Stimulated activated CD8-positive, alpha-beta memory T cell treated with anti-CD3 and anti-CD28 coated beads, Interleukin-2, amount 100 ng/mL, for 48 hours (primary cell): ENCODE measurements around the gene SLC17A7.
A peak's percentile ranks its signal among the peaks of the same experiment; 100 is the strongest.
"Not testable (repeated sequence)": the region's sequence is repeated elsewhere in the genome, so short reads cannot be mapped to it uniquely, and the experiment has no call there.

Experiments
- DNase-seq, 2 donors: peaks; one replicate each; pipeline ENCODE4 v3.0.0-alpha.2; 2020; ENCODE audit warnings: low read depth in 2 of 2

SLC17A7 gene

DNA sequence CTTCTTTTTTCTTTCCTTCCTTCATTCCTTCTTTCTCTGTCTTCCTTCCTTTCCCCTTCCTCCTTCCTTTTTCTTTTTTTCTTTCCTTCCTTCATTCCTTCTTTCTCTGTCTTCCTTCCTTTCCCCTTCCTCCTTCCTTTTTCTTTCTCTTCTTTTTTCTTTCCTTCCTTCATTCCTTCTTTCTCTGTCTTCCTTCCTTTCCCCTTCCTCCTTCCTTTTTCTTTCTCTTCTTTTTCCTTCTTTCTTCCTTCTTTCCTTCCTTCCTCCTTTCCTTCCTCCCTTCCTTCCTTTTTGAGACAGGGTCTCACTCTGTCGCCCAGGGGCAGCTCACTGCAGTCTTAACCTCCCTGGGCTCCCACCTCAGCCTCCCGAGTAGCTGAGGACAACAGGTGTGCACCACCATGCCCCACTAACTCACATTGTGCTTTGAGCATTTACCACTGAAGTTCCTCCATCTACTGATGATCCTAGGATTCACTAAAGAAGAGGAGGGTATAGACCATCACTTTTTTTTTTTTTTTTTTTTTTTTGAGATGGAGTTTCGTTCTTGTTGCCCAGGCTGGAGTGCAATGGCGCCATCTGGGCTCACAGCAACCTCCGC, 2.9 kb upstream of the SLC17A7 start:
- DNase-seq: not testable (repeated sequence)

DNA sequence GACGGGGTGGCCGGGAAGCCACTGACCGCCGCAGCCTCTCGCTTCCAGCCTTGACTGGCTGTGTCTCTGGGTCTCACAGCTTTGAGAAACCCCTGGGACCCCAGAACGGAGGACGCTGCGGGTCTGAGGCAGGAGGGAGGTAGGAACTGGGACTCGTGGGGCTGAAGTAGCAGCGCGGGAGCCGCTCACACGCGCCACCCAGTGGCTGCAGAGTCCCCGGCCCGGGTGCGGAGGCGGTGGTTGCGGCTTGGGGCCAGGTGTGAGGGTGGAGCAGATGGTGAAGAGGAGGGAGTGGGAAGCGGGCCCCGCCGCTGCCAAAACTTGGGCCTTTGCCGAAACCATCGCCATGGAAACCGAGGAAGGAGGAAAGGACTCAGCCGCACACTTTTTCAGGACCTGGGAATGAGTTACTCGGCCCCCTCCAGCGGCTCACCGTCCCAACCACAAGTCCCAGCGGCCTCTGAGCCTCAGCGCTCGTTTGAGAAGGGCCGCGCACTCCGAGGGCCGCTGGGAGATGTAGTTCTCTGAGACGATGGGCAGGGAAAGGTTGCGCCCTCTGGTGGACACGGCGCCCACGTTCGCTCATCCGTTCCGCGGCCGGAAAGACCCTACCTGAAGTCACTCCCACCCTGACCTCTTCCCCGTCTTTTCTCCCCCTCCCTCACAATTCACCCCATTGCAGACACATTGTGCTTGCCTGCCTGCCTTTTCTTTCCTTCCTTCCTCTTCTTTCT, 2.2 kb upstream of the SLC17A7 start:
- peak; percentile 91 for DNase-seq

DNA sequence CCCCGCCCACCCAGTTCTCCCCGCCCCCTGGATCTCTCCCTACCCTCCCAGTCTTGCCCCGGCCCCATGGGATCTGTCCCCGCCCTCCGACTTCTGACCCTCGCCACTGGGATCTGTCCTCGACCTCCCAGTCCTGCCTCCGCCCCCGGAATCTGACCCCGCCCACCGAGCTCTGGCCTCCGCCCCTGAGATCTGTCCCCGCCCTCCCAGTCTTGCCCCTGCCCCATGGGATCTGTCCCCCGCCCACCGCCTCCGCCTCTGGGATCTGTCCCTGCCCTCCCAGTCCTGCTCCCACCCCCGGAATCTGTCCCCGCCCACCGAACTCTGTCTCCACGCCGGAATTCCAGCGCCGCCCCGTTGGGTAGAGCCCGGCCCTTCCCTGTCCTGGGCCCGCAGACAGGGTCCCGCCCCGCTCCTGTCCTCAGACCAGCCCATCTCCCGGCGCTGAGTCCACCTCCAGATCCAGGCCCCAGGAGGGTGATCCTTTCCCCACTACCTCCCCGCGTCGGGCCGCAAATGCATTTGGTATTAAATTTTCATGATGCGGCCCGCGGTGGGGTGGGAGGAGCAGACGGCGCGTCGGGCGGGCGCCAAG, 1.5 kb upstream of the SLC17A7 start:
- DNase-seq: peak; percentile 50 to 71

DNA sequence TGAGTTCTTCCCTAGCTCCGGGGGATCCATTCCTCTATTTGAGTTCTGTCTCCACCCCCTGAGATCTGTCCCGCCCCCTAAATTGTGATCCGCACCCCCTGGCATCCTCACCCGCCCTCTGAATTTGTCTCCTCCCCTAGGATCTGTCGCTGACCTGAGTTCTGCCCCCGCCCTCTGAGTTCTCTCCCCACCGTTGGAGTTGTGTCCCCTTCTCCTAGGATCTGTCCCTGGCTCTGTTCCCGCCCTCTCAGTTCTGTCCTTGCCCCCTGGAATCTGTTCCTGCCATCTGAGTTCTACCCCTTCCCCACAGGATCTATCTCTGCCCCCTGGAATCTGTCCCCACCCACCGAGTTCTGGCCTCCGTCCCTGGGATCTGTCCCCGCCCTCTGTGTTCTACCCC, 1.0 kb upstream of the SLC17A7 start:
- no peak for DNase-seq

DNA sequence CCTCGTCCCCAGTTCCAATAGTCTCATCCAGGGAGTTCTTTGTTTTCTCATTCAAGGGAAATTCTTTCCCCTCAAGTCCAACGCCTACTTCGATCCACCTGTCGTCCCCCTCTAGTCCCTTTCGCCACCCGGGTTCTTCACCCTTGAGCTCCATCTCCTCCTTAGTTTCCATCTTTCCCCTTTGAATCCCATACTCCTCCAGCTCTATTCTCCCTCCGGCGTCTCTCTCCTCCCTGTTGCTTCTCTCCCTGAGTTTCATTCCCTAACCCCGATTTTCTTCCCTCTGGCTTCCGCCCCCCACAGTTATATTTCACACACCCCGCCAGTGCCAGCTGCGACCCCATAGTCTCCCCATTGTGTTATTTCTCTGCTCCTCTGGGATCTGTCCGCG, 628 bp upstream of the SLC17A7 start:
- DNase-seq: no peak

DNA sequence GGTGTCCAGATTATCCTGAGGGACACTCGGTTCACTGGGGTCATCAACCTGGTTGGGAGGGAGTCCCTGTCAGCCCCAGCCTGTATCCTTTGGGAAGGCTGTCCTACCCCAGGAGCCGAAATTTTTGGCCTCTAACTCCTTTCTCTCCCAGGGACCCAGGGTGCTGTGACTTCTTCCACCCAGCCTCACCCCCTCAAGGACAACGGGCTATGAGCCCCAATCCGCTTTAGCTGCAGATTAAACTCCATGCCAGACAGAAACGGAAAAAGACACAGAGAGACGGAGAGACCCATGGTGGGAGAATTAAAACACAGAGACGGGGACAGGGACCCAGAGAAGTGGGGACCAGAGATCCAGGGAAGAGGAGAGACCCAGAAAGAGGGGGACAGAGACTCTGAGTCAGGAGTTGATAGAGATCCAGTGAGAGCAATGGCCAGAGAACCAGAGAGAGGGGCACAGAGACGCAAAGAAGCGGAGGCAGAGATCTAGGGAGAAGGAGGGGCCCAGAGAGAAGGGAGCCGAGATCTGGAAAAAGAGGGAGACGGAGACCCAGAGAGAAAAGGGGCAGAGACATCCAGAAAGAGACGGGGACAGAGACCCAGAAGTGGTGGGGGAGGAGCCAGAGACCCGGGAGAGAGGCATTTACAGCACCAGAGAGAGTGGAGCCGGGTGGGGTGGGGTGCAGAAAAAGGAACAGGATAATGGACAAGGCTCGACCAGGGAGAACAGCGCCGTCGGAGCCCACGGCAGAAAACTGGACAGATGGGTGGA, 703 bp downstream of the SLC17A7 start:
- no peak for DNase-seq

DNA sequence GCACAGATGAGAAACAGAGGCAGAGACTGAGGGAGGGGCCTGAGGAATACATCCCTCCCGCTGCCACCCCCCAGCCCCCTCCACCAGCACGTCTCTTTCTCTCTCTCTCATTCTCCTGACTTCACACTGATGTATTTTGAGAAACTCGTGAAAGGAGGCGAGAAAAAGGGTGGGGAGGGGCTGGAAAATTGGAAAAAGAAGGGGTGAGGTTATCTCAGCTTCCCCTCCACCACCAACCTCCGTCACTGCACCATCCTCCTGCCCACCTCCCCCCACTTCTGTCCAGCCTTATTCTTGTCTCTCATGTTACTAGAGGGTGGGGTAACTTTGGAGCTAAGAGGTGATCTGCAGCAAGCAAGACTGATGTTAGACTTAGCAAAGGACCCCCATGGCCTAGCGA, 1.5 kb downstream of the SLC17A7 start:
- DNase-seq: no peak

DNA sequence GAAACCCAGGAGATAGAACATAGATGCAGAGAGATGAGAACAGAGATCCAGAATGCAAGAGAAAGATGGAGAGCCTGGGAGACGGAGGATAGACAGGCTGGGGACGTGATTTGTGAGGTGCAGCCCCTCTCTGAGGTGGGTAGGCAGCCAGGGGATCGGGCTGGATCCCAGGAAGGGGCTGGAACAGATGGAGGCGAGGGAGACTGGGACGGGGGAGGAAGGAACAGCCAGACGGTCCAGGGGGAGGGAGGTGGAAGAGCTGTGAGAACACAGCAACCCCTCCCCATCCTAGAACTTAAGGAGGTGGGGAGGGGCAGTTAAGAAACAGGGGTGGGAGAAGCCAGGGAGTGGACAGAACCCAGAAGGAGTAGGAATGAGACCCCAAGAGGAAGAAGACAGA, 3.1 kb downstream of the SLC17A7 start:
- no peak for DNase-seq

DNA sequence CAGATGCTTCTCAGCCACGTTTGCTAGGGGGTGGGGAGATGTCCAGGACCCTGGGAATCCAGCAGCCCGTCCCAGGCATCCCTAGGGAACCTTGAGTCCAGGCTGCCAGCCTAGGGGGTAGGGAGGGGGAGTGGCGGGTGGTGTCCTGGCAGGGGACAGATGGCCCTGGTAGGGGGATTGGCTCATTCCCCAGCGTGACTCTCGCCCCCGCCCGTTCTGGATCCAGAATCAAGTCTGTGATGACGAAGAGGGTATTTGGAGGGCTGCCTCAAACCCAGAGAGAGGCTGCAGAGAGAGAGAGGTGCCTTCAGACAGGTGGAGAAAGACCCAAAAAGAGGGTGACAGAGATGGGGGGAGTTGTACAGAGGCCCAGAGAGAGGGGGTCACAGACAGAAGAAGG, 4.1 kb downstream of the SLC17A7 start:
- DNase-seq: no peak

DNA sequence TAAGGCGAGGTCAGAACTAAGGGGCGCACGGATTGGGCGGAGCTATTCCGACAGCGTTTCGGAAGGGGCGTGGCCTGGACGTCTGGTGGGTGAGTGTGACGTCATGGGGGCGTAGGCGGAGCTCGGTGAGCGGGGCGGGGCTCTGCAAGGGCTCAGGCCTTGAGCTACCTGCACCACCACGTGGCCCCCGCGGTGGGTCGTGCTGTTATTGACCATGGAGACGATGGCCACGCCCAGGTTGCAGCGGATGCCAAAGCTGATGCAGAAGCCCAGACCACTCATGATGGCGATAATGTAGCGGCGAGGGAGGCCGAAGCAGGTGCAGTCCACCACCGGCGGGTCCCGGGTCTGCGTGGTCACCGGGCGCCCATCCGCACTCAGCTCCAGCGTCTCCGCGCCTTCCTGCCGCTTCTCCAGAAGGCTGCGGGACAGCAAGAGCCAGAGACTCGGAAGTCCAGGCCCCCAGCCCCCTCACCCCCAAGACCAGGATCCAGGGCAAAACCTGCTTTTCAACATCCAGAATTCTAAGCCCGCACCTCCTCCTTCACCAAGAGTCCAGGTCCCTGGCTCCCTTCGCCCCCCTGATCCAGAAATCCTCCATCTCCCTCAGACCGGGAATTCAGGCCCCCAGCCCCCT, 4.8 kb downstream of the SLC17A7 start:
- DNase-seq: peak; percentile 57 to 75

DNA sequence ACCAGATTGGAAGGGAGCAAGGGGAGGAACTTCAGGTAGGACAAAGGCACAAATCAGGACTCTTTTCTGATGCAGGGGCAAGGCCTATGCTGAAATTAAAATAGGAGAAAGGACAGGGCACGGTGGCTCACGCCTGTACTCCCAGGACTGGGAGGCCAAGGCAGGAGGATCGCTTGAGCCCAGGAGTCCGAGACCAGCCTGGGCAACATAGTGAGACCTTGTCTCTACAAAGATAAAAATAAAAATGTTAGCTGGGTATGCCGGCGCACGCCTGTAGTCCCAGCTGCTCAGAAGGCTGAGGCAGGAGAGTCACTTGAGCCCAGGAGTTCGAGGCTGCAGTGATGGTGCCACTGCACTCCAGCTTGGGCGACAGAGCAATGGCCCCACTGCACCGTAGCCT, 5.7 kb downstream of the SLC17A7 start:
- no peak for DNase-seq

DNA sequence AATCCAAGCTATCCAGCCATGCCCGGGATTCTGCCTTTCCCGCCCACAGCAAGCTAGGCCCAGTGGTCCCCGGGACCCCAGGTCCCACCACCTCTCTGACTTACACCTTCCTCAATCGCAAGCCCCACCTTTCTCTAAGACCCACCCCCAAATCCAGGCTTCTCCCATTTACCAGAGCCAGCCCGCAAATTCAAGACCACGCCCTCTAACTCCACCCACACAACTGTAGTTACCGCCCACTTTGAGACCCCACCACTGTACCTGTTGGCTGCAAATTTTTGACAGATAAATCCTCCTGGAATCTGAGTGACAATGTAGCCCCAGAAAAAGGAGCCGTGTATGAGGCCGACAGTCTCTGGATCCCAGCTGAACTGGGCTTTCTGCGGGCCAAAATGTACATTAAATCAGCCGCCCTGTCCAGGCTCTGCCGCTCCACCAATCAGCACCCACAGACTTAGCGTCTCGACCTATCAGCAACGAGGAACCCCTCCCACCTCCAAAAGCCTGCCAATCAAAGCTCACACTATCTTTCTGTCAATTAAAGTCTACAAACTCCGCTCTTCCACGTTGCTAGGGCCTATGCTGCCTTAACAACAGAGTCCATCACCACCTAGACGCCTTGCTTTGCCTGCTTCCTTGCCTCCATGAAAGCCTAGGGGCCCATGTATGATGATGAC, 6.3 kb downstream of the SLC17A7 start:
- DNase-seq: no peak

DNA sequence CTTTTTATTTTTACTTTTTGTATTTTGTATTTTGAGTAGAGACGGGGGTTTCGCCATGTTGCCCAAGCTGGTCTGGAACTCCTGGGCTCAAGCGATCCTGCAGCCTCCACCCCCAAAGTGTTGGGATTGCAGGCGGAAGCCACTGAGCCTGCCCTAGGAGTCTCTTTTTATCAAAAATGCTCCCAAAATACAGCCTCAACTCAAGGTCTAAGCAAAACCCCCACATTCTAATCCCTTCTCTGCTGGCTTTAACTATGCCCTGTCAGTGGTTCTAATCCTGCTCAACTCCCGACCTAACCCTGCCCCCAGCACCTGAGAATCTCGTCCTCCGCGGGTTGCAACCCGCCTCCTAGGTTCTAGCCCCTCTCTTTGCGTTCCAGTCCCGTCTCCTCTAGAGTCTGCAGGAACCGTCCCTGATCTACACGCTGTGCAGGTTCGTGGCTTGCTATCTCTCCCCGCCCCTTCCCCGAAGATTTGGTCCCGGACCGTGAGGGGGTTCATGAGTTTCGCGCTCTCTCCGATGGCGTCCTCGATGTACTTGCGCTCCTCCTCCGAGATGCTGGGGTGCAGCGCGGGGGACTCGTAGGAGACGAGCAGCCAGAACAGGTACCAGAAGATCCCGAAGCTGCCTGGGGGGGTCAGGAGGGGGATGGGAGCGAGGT, 8.0 kb downstream of the SLC17A7 start:
- no peak for DNase-seq

DNA sequence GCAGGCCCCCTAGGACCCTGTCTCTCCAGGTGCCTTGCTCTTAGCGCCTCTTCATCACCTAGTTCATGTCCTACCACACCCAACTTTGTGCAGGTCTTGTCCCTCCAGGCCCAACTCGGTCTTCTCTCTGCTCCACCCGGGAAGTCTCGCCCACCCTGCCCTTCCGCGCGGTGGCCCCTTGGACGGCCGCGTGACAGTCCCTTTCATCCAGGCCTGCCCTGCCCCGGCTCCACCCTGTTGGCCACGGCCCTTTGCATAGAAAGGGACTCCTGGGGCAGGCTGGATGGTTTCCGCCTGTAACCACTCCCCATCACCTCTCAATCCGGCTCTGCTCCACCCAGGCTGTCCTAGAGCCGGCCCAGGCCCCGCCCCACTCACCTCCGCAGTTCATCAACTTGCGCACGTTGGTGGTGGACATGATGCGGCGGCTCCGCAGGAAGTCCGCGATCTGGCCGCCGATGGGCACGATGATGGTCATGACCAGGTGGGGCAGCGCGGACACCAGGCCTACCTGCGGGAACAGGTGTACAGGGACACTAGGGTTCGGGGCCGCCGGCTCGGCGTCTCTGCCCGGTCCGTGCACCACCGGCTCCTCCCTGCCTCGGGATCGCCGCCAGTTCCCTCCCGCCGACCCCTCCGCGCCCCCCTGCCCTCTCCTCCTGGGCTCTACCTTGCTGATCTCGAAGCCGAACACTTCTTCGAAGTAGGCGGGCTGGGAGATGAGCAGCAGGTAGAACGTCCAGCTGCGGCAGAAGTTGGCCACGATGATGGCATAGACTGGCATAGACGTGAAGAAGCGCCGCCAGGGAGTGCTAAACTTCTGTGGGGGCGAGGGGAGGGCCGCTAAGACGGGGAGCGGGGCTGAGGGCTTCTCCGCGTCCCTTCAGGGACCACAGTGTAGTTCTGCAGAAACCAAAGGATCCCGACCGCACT, 8.9 kb downstream of the SLC17A7 start:
- no peak for DNase-seq

DNA sequence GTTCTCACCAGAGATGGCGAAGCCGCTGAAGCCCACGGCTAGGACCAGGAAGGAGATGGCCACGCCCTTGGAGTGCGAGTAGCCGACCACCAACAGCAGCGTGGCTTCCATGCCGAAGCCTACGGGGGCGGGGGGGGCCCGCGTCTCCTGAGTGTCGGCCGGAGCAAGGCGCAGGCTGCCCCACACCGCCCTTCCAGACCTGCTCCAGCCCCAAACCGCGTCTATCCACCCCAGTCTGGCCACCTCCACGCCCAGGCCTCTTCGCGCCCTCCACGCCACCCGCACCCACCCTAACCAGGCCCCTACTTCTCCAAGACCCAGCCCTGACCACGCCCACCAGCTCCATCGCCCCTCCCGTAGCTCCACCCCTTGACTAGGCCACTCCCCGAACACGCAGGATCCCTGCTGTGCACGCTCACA, 10.0 kb downstream of the SLC17A7 start:
- DNase-seq: no peak

DNA sequence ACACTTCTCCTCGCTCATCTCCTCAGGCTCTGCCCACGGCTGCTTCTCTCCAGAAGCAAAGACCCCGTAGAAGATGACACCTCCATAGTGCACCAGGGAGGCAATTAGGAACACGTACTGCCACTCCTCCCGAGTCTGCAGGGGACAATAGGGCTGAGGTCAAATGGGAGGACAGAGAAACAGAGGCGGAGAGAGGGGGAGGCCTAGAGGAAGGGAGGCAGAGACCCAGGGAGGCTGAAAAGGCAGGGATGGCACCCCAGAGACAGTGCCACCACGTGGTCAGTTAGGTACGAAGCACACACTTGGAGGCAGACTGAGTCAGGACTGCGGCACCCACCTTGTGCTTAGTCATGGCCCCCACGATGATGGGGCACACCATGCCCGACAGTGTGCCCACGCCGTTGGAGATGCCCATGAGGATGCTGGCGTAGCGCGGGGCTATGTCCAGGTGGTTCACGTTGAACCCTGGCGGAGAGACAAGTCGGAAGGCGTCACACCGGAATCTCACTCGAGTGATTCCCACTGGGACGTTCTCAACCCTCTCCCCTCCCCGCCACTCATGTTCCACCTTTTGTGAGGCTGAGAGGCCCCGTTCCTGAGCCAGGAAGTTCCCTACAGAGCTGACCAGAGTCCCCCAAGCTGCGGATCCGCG, 10.5 kb downstream of the SLC17A7 start:
- DNase-seq: no peak

DNA sequence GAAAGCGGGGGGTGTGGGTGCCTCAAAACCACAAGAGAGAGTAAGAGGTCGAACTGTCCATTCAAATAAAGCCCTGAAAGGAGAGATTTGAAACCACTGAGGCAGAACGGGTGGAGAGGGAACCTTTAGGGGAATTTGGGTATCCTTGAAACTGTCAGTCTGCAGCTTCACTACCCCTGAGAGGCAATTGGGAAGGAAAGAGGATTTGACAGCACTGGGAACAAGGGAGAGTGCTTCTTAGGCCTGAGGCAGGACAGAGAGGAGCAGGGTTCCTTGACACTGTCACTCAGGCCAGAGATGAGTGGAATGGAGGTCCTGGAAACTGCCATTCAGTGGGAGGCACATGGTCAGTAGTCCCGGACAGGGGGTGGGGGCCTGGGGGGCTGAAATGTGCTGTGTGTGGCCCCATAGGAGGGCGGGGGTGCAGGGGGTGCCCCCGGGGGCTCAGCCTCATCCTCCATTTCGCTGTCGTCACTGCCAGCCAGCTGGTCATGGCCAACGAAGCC, 11.1 kb downstream of the SLC17A7 start:
- no peak for DNase-seq

DNA sequence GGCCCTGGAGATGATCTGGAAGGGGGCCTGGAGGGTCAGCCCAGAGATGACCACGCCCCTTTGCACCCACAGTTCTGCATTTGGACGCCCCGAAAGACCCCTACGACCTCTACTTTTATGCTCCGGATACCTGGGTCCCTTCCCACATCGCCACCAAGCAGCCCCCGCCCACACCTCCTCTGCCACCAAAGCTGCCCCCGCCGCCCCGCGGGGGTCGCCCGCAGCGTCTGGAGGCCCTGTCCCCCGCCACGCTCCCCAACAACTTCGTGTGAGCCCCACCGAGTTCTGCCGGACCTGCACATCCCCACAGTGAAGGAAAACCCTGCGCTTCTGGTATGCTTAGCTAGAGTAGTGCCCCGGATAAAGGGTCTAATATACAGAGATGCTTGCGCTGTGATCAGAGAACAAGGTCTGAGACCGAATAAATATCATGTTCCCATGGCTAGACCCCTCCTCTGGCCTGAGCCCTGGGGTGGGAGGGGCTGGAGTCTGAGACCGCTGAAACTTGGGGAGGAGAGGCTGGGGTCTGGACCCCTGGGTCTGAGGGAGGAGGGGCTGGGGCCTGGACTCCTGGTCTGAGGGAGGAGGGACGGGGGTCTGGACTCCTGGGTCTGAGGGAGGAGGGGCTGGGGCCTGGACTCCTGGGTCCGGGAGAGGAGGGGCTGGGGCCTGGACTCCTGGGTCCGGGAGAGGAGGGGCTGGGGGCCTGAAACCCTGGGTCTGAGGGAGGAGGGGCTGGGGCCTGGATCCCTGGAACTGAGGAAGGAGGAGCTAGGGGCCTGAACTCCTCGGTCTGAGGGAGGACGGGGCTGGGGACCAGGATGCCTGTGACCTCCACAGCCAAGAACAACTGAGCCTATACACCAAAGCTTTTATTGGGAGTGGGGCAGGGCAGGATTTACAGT, 12.5 kb downstream of the SLC17A7 start:
- DNase-seq: no peak
